OCI-LY3 (cell line): Measurements from ENCODE around the gene THRSP.

Source experiments
- H2AFZ ChIP-seq: fragments of 200-600, 300-600 bp; shearing (Covaris generic); 2 replicates; pipeline ENCODE4 v1.6.0; 2014; ENCODE audit warnings: antibody characterized with exemption, low read depth, low read length
- H3K27ac ChIP-seq: fragments of 200-600, 300-600 bp; sonication (generic); 2 replicates; pipeline ENCODE4 v1.5.1; 2014; ENCODE audit warnings: mild to moderate bottlenecking, low read length, moderate library complexity, mixed read lengths
- H3K27me3 ChIP-seq: fragments of 200-600, 300-600 bp; sonication (generic); 2 replicates; pipeline ENCODE4 v1.6.1; 2014; ENCODE audit warnings: low read depth, low read length, mixed read lengths
- H3K36me3 ChIP-seq: fragments of 200-600, 300-600 bp; sonication (generic); replicated peaks from 2 replicates; pipeline ENCODE3; 2014; ENCODE audit warnings: low read depth, low read length, mixed read lengths
- H3K4me1 ChIP-seq: fragments of 300-600, 200-600 bp; sonication (generic); 2 replicates; pipeline ENCODE4 v1.6.1; 2014; ENCODE audit warnings: low read length, mixed read lengths
- H3K4me2 ChIP-seq: fragments of 200-600, 300-600 bp; sonication (generic); 2 replicates; pipeline ENCODE4 v1.6.1; 2014; ENCODE audit warnings: low read length, mixed read lengths
- H3K4me3 ChIP-seq: fragments of 300-600, 200-600 bp; sonication (generic); 2 replicates; pipeline ENCODE4 v1.5.1; 2014; ENCODE audit warnings: antibody characterized with exemption, mild to moderate bottlenecking, low read length, moderate library complexity
- H3K79me2 ChIP-seq: fragments of 300-600, 200-600 bp; shearing (Covaris generic); 2 replicates; pipeline ENCODE4 v1.6.1; 2014; ENCODE audit warnings: mild to moderate bottlenecking, low read length, mixed read lengths
- H3K9ac ChIP-seq: fragments of 300-600, 200-600 bp; shearing (Covaris generic); 2 replicates; pipeline ENCODE4 v1.6.0; 2014; ENCODE audit warnings: mild to moderate bottlenecking, low read length, moderate library complexity
- H3K9me3 ChIP-seq: fragments of 200-600, 300-600 bp; shearing (Covaris generic); 2 replicates; pipeline ENCODE4 v1.6.1; 2014; ENCODE audit warnings: low read length, mixed read lengths; ENCODE audit not compliant: insufficient read depth
- H4K20me1 ChIP-seq: fragments of 200-600, 300-600 bp; sonication (generic); 2 replicates; pipeline ENCODE4 v1.6.1; 2016; ENCODE audit warnings: low read length, mixed read lengths; ENCODE audit not compliant: insufficient read depth
- CTCF ChIP-seq: fragments of 200-600, 300-600 bp; sonication (generic); IDR thresholded peaks from 2 replicates; pipeline ENCODE4 v1.5.1; 2014; ENCODE audit warnings: antibody characterized with exemption, low read length, low read depth
- EZH2phosphoT487 ChIP-seq: fragments of 200-600 bp; shearing (Covaris generic); IDR thresholded peaks from 2 replicates; pipeline ENCODE4 v1.6.1; 2018; ENCODE audit warnings: antibody characterized with exemption, mixed run types, low read depth

Gene THRSP

GRCh38 chr11:78048561-78048960 lies 15.1 kb upstream of the THRSP start:
- Histone ChIP-seq H3K4me3 (no peak overlapping the region), H3K27ac (no peak overlapping the region), H4K20me1 (no peaks in the 10 kb centered on the region), H3K9me3 (no peaks in the 10 kb centered on the region), H3K27me3 (no peaks in the 10 kb centered on the region), H3K36me3 (no peaks in the 10 kb centered on the region), H2AFZ (no peak overlapping the region), H3K4me2 (no peak overlapping the region), H3K79me2 (no peaks in the 10 kb centered on the region), H3K4me1 (peaks cover 2% of the 10 kb centered on the region; the same call in 1 of the 2 replicates), H3K9ac (no peak overlapping the region)
- no peak for TF ChIP-seq EZH2phosphoT487
- TF ChIP-seq CTCF, result no peak

GRCh38 chr11:78049348-78049747 lies 14.3 kb upstream of the THRSP start:
- H3K4me2 ChIP-seq, result no peak overlapping the region
- H3K27ac ChIP-seq, result no peak overlapping the region
- H4K20me1 ChIP-seq, result no peaks in the 10 kb centered on the region
- H3K4me1 ChIP-seq, result peaks cover 2% of the 10 kb centered on the region; the same call in 1 of the 2 replicates
- no peaks in the 10 kb centered on the region for H3K9me3 ChIP-seq
- H3K27me3 ChIP-seq, result no peaks in the 10 kb centered on the region
- no peak overlapping the region for H3K9ac ChIP-seq
- no peak for TF ChIP-seq EZH2phosphoT487
- TF ChIP-seq CTCF, result no peak
- H3K36me3 ChIP-seq, result no peaks in the 10 kb centered on the region
- no peak overlapping the region for H3K4me3 ChIP-seq
- no peaks in the 10 kb centered on the region for H3K79me2 ChIP-seq
- H2AFZ ChIP-seq, result no peak overlapping the region

GRCh38 chr11:78050964-78051831 lies 12.5 kb upstream of the THRSP start:
- Histone ChIP-seq H3K36me3 (no peaks in the 10 kb centered on the region), H3K27ac (no peak overlapping the region), H2AFZ (no peak overlapping the region), H3K79me2 (no peaks in the 10 kb centered on the region), H4K20me1 (no peaks in the 10 kb centered on the region), H3K9me3 (no peaks in the 10 kb centered on the region), H3K9ac (no peak overlapping the region), H3K4me2 (no peak overlapping the region), H3K4me3 (no peak overlapping the region), H3K27me3 (no peaks in the 10 kb centered on the region), H3K4me1 (0 out of 2 replicates have a peak, but pooled peaks cover 2% of the 10 kb centered on the region)
- TF ChIP-seq CTCF, result no peak
- TF ChIP-seq EZH2phosphoT487, result no peak

GRCh38 chr11:78054971-78055370 lies 8.7 kb upstream of the THRSP start:
- Histone ChIP-seq H3K4me1 (no peaks in the 10 kb centered on the region), H3K9me3 (no peaks in the 10 kb centered on the region), H3K79me2 (no peaks in the 10 kb centered on the region), H3K4me3 (no peak overlapping the region), H3K27me3 (no peaks in the 10 kb centered on the region), H3K4me2 (no peak overlapping the region), H3K9ac (no peak overlapping the region), H2AFZ (no peak overlapping the region), H3K27ac (no peak overlapping the region), H4K20me1 (no peaks in the 10 kb centered on the region), H3K36me3 (no peaks in the 10 kb centered on the region)
- TF ChIP-seq CTCF (no peak), EZH2phosphoT487 (no peak)
